AG09319 (cell line): Measurements from ENCODE around the gene CACNA2D1.

Source experiments
- DNase-seq: peaks from one replicate; pipeline ENCODE4 v3.0.0-alpha.2; 2010; ENCODE audit warnings: low read depth; ENCODE audit errors: extremely low read depth
- TF ChIP-seq, protein P1 (sequence below): IDR thresholded peaks from 2 replicates; pipeline ENCODE4 v1.5.1; 2011; ENCODE audit warnings: low read depth, mild to moderate bottlenecking, inconsistent platforms, low read length, moderate library complexity

CACNA2D1 gene

DNA sequence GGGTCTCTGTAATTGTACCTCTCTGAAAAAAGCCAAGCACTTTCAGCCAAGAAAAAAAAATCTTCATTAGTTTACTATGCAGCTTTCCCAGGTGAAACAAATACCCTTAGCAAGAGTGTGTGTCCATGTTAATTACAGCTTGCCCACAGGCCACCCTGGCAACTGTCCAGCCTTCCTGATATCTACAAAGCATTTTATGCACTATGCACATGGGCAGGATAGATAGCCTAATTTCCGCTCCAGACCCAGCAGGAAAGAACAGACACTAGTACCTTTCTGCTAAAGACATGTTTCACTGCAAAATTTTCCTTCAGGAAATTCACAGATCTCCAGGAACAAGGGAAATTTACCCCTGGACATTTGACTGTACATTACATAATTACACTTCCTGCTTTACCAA lies 24.4 kb downstream of the CACNA2D1 start:
- DNase-seq, result no peak
- TF ChIP-seq, protein P1, sequence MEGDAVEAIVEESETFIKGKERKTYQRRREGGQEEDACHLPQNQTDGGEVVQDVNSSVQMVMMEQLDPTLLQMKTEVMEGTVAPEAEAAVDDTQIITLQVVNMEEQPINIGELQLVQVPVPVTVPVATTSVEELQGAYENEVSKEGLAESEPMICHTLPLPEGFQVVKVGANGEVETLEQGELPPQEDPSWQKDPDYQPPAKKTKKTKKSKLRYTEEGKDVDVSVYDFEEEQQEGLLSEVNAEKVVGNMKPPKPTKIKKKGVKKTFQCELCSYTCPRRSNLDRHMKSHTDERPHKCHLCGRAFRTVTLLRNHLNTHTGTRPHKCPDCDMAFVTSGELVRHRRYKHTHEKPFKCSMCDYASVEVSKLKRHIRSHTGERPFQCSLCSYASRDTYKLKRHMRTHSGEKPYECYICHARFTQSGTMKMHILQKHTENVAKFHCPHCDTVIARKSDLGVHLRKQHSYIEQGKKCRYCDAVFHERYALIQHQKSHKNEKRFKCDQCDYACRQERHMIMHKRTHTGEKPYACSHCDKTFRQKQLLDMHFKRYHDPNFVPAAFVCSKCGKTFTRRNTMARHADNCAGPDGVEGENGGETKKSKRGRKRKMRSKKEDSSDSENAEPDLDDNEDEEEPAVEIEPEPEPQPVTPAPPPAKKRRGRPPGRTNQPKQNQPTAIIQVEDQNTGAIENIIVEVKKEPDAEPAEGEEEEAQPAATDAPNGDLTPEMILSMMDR, result no peak

DNA sequence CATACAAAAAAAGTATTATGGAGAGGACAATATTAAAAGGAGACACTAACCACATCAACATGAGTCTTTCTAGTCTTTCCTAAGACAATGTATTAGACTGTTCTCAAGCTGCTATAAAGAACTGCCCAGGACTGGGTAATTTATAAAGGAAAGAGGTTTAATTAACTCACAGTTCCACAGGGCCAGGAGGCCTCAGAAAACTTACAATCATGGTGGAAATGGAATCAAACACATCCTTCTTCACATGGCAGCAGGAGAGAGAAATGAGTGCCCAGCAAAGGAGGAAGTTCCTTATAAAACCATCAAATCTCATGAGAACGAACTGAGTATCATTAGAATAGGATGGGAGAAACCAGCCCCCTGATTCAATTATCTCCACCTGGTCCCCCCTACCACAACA lies 25.7 kb downstream of the CACNA2D1 start:
- no peak for DNase-seq
- TF ChIP-seq, protein P1, result no peak

DNA sequence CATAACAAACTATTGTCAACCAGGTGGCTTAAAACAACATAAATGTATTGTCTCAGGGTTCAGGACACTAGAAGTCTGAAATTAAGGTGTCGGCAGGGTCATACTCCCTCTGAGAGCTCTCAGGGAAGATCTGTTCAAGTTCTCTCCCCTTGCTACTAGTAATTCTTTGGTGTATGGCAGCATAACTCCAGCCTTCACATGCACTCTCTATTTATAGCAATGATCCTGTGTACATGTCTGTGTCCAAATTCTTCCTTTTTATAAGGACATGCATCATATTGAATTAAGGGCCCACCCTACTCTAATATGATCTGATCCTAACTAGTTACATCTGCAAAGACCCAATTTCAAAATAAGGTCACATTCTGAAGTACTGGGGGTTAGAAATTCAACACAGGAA lies 27.2 kb downstream of the CACNA2D1 start:
- DNase-seq, result no peak
- TF ChIP-seq, protein P1, result no peak

DNA sequence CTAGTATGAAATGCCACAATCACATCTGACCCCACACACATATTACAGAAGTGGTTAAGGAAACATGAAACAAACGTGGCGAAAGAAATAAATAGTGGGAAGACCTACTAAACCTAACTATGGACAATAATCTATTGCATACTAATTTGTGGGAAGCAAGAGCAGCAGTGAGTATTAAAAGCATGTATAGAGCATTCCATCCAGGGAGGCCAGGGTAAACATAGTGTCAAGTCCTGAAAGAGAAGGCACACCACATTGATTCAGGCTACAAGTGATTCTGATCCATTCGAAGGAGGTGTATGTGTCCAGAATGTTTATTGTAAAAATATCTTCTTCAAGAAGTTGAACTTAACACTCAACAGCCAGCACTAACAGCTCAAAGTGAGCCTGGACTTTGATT lies 29.2 kb downstream of the CACNA2D1 start:
- DNase-seq, result no peak

DNA sequence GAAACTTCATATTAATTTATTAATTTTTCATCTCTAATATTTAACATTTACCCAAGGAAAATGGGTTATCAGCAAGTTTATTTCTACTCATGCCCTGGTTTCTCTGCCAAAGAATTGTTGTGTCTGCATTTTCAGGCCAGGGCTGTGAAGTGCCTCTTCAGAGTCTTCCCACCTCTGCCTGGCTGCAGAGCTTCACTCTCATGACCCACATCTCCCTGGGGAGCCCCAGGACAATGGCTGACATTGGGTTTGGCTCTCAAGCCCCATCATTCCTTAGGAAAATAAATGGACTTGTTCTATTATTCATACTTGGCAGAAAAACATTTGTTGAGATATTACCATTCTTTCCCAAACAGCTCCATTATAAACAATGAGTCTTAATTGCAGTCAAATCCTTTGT lies 30.3 kb downstream of the CACNA2D1 start:
- no peak for DNase-seq
- TF ChIP-seq, protein P1, result no peak

More for the DNA sequence above, 29.2 kb downstream of the CACNA2D1 start:
- TF ChIP-seq, protein P1, result no peak

DNA sequence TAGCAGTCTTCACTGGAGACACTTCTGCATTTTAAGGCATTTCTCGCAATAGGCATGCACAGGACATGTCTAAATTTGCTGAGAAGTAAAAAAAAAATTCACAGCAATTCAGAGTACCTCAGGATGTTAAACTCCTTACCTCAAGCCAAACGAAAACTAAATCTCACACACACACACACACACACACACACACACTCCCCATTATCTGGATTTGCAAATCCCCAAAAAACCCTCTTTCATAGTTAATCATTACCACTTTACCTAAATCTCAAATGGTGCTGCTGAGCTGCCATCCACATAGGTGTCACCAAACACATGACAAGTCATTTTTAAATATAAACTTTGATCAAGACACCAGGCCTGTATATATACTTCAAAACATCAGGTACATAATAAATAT lies 31.8 kb downstream of the CACNA2D1 start:
- DNase-seq, result no peak

DNA sequence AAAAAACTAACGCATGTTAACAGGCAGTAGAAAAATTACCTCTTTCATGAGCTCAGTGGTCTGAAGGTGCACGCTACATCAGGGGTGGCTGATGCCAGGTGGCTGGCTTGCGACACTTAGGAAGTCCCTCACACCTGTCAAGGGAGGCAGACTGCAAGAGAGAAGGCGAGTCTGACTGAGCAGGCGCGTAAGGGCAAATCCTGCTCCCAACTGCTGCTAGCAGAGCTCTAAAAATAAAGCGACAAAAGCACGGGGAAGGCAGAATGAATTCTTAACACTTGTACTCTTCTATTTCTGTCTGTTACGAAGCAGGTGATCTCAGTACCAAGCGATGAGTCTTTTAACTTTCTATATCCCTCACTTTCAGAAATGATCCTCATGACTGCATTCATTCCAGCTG lies 33.1 kb downstream of the CACNA2D1 start:
- TF ChIP-seq, protein P1, result no peak
- DNase-seq, result no peak

More for the DNA sequence above, 31.8 kb downstream of the CACNA2D1 start:
- TF ChIP-seq, protein P1, result no peak
